Caco-2 (cell line): ENCODE measurements around the gene GRID2IP. TPM values are rescaled to one million over a fixed set of nuclear protein-coding genes. Genes with fewer than 3 reads are reported as not detected.
A peak's percentile ranks its signal among the peaks of the same experiment; 100 is the strongest.

Source experiments
- BruUV-seq: library from RNA; stranded (reverse); fragments of 400-500 nt; replicated peaks from 2 replicates; lab custom pipeline; 2021; lab: Mats Ljungman, UMichigan
- CTCF ChIA-PET: fragments of 300-600 bp; sonication (Branson Sonifier 250); formaldehyde crosslinking; loops from one replicate; lab custom pipeline; 2022; ENCODE audit warnings: antibody characterized with exemption; lab: Charles Lee
- POLR2A ChIA-PET: fragments of 300-600 bp; sonication (Branson Sonifier 250); formaldehyde crosslinking; loops from one replicate; lab custom pipeline; 2022; ENCODE audit warnings: antibody characterized with exemption; lab: Charles Lee
- DNase-seq, 2 experiments: peaks; one replicate each; pipeline versions ENCODE4 v3.0.0 to v3.0.0-alpha.2; 2020 to 2022
- H3K27me3 ChIP-seq: replicated peaks from 2 replicates; pipeline ENCODE4 v1.6.0; 2011; ENCODE audit warnings: low read length; ENCODE audit not compliant: control insufficient read depth, insufficient read depth
- H3K36me3 ChIP-seq: 2 replicates; pipeline ENCODE4 v1.5.1; 2011; ENCODE audit warnings: low read length; ENCODE audit not compliant: control insufficient read depth, insufficient read depth
- H3K4me1 ChIP-seq: fragments of 250-450 bp; sonication (Bioruptor Pico); 2 replicates; pipeline ENCODE4 v1.5.1; 2020; ENCODE audit warnings: mild to moderate bottlenecking
- H3K4me3 ChIP-seq: 2 replicates; pipeline ENCODE4 v1.5.1; 2011; ENCODE audit warnings: low read depth, mild to moderate bottlenecking, control low read depth, low read length
- H3K9me3 ChIP-seq: fragments of 250-450 bp; sonication (Bioruptor Pico); 2 replicates; pipeline ENCODE4 v1.5.1; 2020; ENCODE audit warnings: mild to moderate bottlenecking, moderate library complexity
- H3K27ac Mint-ChIP-seq: one replicate; pipeline ENCODE4 v1.8.0; 2022; ENCODE audit warnings: mixed read lengths; ENCODE audit not compliant: unreplicated experiment
- H3K27me3 Mint-ChIP-seq: one replicate; pipeline ENCODE4 v1.8.0; 2022; ENCODE audit warnings: mixed read lengths; ENCODE audit not compliant: insufficient read depth, unreplicated experiment
- H3K36me3 Mint-ChIP-seq: one replicate; pipeline ENCODE4 v1.8.0; 2022; ENCODE audit warnings: mild to moderate bottlenecking, mixed read lengths; ENCODE audit not compliant: insufficient read depth, unreplicated experiment
- H3K4me1 Mint-ChIP-seq: one replicate; pipeline ENCODE4 v1.8.0; 2022; ENCODE audit warnings: low read depth, mixed read lengths; ENCODE audit not compliant: unreplicated experiment
- H3K4me3 Mint-ChIP-seq: one replicate; pipeline ENCODE4 v1.8.0; 2022; ENCODE audit warnings: mild to moderate bottlenecking, moderate library complexity, mixed read lengths; ENCODE audit not compliant: unreplicated experiment
- H3K9me3 Mint-ChIP-seq: one replicate; pipeline ENCODE4 v1.8.0; 2022; ENCODE audit warnings: mixed read lengths; ENCODE audit not compliant: unreplicated experiment
- CTCF ChIP-seq, 2 experiments: fragments of 200-600 bp in 1 of 2; IDR thresholded peaks; 1 replicate in 1 of 2; 2 replicates in 1 of 2; pipeline versions ENCODE4 v1.5.1 to v1.8.0; 2011 to 2022; ENCODE audit warnings: antibody characterized with exemption in 1 of 2, control low read depth in 1 of 2, inconsistent platforms in 1 of 2, low read depth in 1 of 2, low read length in 1 of 2, mild to moderate bottlenecking in 1 of 2, moderate library complexity in 1 of 2; ENCODE audit not compliant: insufficient read depth in 1 of 2, severe bottlenecking in 1 of 2, unreplicated experiment in 1 of 2
- intact Hi-C: fragments of 100-400 bp; cut with micrococcal nuclease; formaldehyde crosslinking; loops from one replicate; pipeline ENCODE4 v1.10.0; 2022; ENCODE audit not compliant: unreplicated experiment
- total RNA-seq: library from RNA; stranded (reverse); gene quantifications from 2 replicates; pipeline ENCODE4 v1.2.3, GENCODE V29; 2022

Gene GRID2IP
- total RNA-seq, 1 experiment from 2014 or later: 0.95 TPM

GRCh38 chr7:6542368-6542767 lies 8.9 kb downstream of the GRID2IP start:
- ChIA-PET CTCF (no interaction called here), POLR2A (no interaction called here)
- no peaks in the 10 kb centered on the region for H3K36me3 ChIP-seq
- DNase-seq: no peak
- intact Hi-C loops: no loop called here
- no peak for TF ChIP-seq CTCF (IDR thresholded peaks at IDR 0.05; ENCODE audit: insufficient read depth in 1 of 2, low read depth in 1 of 2, low read length in 1 of 2, severe bottlenecking in 1 of 2, unreplicated experiment in 1 of 2)
- Mint-ChIP-seq H3K9me3 (no peaks in the 10 kb centered on the region), H3K36me3 (no peaks in the 10 kb centered on the region), H3K27me3 (no peaks in the 10 kb centered on the region), H3K4me1 (no peaks in the 10 kb centered on the region), H3K4me3 (no peak overlapping the region), H3K27ac (no peak overlapping the region)
- BruUV-seq: no TSS peak
- no peak overlapping the region for H3K4me3 ChIP-seq
- no peaks in the 10 kb centered on the region for H3K9me3 ChIP-seq
- no peaks in the 10 kb centered on the region for H3K4me1 ChIP-seq
- H3K27me3 ChIP-seq: no peaks in the 10 kb centered on the region

- Histone ChIP-seq H3K27me3 (peaks cover 1% of the 10 kb centered on the region), H3K9me3 (no peaks in the 10 kb centered on the region), H3K4me3 (peak overlapping the region; percentile 35), H3K4me1 (no peaks in the 10 kb centered on the region), H3K36me3 (no peaks in the 10 kb centered on the region)
- Mint-ChIP-seq H3K27ac (no peak overlapping the region), H3K9me3 (no peaks in the 10 kb centered on the region), H3K36me3 (peaks cover 6% of the 10 kb centered on the region), H3K27me3 (peaks cover 14% of the 10 kb centered on the region), H3K4me1 (no peaks in the 10 kb centered on the region), H3K4me3 (peak overlapping the region; percentile 55)
- CTCF ChIA-PET: interaction anchor here (1.1 kb wide), 1 partner anchor 20 kb away, joined by 3 read pairs; no protein-coding TSS in a partner anchor
- intact Hi-C loops: no loop called here
- no TSS peak for BruUV-seq
- peak; percentile 65 to 75 for DNase-seq
- no peak for TF ChIP-seq CTCF (IDR thresholded peaks at IDR 0.05; ENCODE audit: insufficient read depth in 1 of 2, low read depth in 1 of 2, low read length in 1 of 2, severe bottlenecking in 1 of 2, unreplicated experiment in 1 of 2)
- POLR2A ChIA-PET: no interaction called here
Measured at GRCh38 chr7:6536262-6537260, 14.7 kb downstream of the GRID2IP start.

GRCh38 chr7:6533893-6534495 lies 17.3 kb downstream of the GRID2IP start:
- no peak overlapping the region for H3K4me3 Mint-ChIP-seq
- CTCF ChIA-PET: no interaction called here
- TF ChIP-seq CTCF (IDR thresholded peaks at IDR 0.05; ENCODE audit: insufficient read depth in 1 of 2, low read depth in 1 of 2, low read length in 1 of 2, severe bottlenecking in 1 of 2, unreplicated experiment in 1 of 2): no peak
- H3K27me3 Mint-ChIP-seq: peaks cover 21% of the 10 kb centered on the region
- BruUV-seq: no TSS peak
- no peaks in the 10 kb centered on the region for H3K4me1 ChIP-seq
- H3K27ac Mint-ChIP-seq: no peak overlapping the region
- H3K27me3 ChIP-seq: peaks cover 1% of the 10 kb centered on the region
- H3K4me1 Mint-ChIP-seq: no peaks in the 10 kb centered on the region
- POLR2A ChIA-PET: no interaction called here
- no peaks in the 10 kb centered on the region for H3K9me3 ChIP-seq
- peaks cover 6% of the 10 kb centered on the region for H3K36me3 Mint-ChIP-seq
- H3K4me3 ChIP-seq: no peak overlapping the region
- DNase-seq: no peak
- H3K9me3 Mint-ChIP-seq: no peaks in the 10 kb centered on the region
- H3K36me3 ChIP-seq: no peaks in the 10 kb centered on the region
- intact Hi-C loops: no loop called here
